GM23338 (cell line): Measurements from ENCODE around the gene ZBTB46. TPM values are rescaled to one million over a fixed set of nuclear protein-coding genes. Genes with fewer than 3 reads are reported as not detected.

Experiments used
- ATAC-seq: fragments of 200-7000 bp; cut with Tn5 transposase; 3 replicates; pipeline ENCODE4 v1.9.1; 2020
- DNase-seq: peaks from one replicate; pipeline ENCODE4 v3.0.0-alpha.2; 2015; ENCODE audit warnings: low spot score
- H2AFZ ChIP-seq: fragments of 200-600 bp; sonication (generic); 2 replicates; pipeline ENCODE4 v1.8.0; 2016; ENCODE audit warnings: antibody characterized with exemption, mild to moderate bottlenecking, moderate library complexity
- H3F3A ChIP-seq: fragments of 200-600 bp; sonication (generic); replicated peaks from 2 replicates; pipeline ENCODE4 v1.8.0; 2017; ENCODE audit warnings: antibody characterized with exemption, mixed run types, low read depth
- H3K27ac ChIP-seq: fragments of 200-600 bp; sonication (generic); 2 replicates; pipeline ENCODE4 v1.6.1; 2016; ENCODE audit warnings: low read depth
- H3K27me3 ChIP-seq: fragments of 200-600 bp; sonication (generic); 2 replicates; pipeline ENCODE4 v1.8.0; 2016; ENCODE audit warnings: mild to moderate bottlenecking, mixed run types, moderate library complexity; ENCODE audit not compliant: insufficient read depth
- H3K36me3 ChIP-seq: fragments of 200-600 bp; sonication (generic); 2 replicates; pipeline ENCODE4 v1.8.0; 2016; ENCODE audit warnings: mild to moderate bottlenecking; ENCODE audit not compliant: insufficient read depth
- H3K4me1 ChIP-seq: fragments of 200-600 bp; sonication (generic); 2 replicates; pipeline ENCODE4 v1.8.0; 2016; ENCODE audit warnings: mild to moderate bottlenecking, moderate library complexity; ENCODE audit not compliant: insufficient read depth
- H3K4me2 ChIP-seq: fragments of 200-600 bp; sonication (generic); 2 replicates; pipeline ENCODE4 v1.7.1; 2017; ENCODE audit warnings: mixed run types
- H3K4me3 ChIP-seq: fragments of 200-600 bp; sonication (generic); 2 replicates; pipeline ENCODE4 v1.6.1; 2016; ENCODE audit warnings: mixed run types
- H3K79me2 ChIP-seq: fragments of 200-600 bp; sonication (generic); replicated peaks from 2 replicates; pipeline ENCODE4 v1.8.0; 2017; ENCODE audit warnings: mild to moderate bottlenecking; ENCODE audit not compliant: insufficient read depth
- H3K9me2 ChIP-seq: fragments of 200-600 bp; sonication (generic); 2 replicates; pipeline ENCODE4 v1.8.0; 2017; ENCODE audit not compliant: insufficient read depth
- H4K20me1 ChIP-seq: fragments of 200-600 bp; sonication (generic); replicated peaks from 2 replicates; pipeline ENCODE4 v1.8.0; 2017; ENCODE audit warnings: mild to moderate bottlenecking; ENCODE audit not compliant: insufficient read depth
- H3K27ac Mint-ChIP-seq: 2 replicates; pipeline ENCODE4 v1.8.0; 2020; ENCODE audit warnings: inconsistent platforms, mild to moderate bottlenecking, moderate library complexity, mixed read lengths
- H3K27me3 Mint-ChIP-seq: 3 replicates; pipeline ENCODE4 v1.8.0; 2022; ENCODE audit warnings: low read depth, mild to moderate bottlenecking, moderate library complexity, mixed read lengths, inconsistent platforms; ENCODE audit not compliant: insufficient read depth, poor library complexity
- H3K36me3 Mint-ChIP-seq: 3 replicates; pipeline ENCODE4 v1.8.0; 2021; ENCODE audit warnings: low read depth, mild to moderate bottlenecking, inconsistent platforms, moderate library complexity, mixed read lengths
- H3K4me1 Mint-ChIP-seq: 3 replicates; pipeline ENCODE4 v1.8.0; 2020; ENCODE audit warnings: mild to moderate bottlenecking, inconsistent platforms, mixed read lengths
- H3K4me3 Mint-ChIP-seq: 3 replicates; pipeline ENCODE4 v1.8.0; 2021; ENCODE audit warnings: moderate library complexity, mild to moderate bottlenecking, inconsistent platforms, mixed read lengths
- H3K9me3 Mint-ChIP-seq: 3 replicates; pipeline ENCODE4 v1.8.0; 2020; ENCODE audit warnings: moderate library complexity, mild to moderate bottlenecking, inconsistent platforms, mixed read lengths
- STAT1 ChIP-seq: IDR thresholded peaks from one replicate; pipeline ENCODE4 v1.6.1; 2016; ENCODE audit warnings: antibody characterized with exemption; ENCODE audit not compliant: unreplicated experiment
- ZNF114 ChIP-seq: fragments of 250-450 bp; sonication (Bioruptor Pico); IDR thresholded peaks from 2 replicates; pipeline ENCODE4 v1.5.0; 2020; ENCODE audit warnings: mild to moderate bottlenecking, moderate library complexity
- ZNF331 ChIP-seq: fragments of 250-450 bp; sonication (Bioruptor Pico); IDR thresholded peaks from 2 replicates; pipeline ENCODE4 v1.5.0; 2020; ENCODE audit warnings: low read depth, mild to moderate bottlenecking, moderate library complexity
- ZNF462 ChIP-seq: fragments of 250-450 bp; sonication (Bioruptor Pico); IDR thresholded peaks from 2 replicates; pipeline ENCODE4 v1.5.0; 2020; ENCODE audit warnings: mild to moderate bottlenecking, moderate library complexity
- polyA plus RNA-seq: library from polyadenylated mRNA; unstranded; fragments of >200 nt; fragmentation: Nextera tagmentation; extraction: Ambion mirVana; gene quantifications from 2 replicates; pipeline ENCODE4 v1.2.1, GENCODE V29; 2016
- total RNA-seq: library from RNA; depleted of rRNA; stranded (reverse); fragments of >200 nt; shearing (Covaris generic); gene quantifications from 2 replicates; pipeline ENCODE4 v1.2.3, GENCODE V29; 2014
- TF ChIP-seq, protein P1 (sequence below), 2 experiments: fragments of 200-600 bp in 1 of 2; sonication (generic) in 1 of 2; conservative IDR thresholded peaks; 2 replicates each; pipeline versions ENCODE4 v1.5.1 to v1.6.1; 2016 to 2017; ENCODE audit warnings: antibody characterized with exemption in 2 of 2, low read depth in 2 of 2, mild to moderate bottlenecking in 2 of 2, moderate library complexity in 1 of 2
- TF ChIP-seq, protein P2 (sequence below): IDR thresholded peaks from one replicate; pipeline ENCODE4 v1.6.1; 2018; ENCODE audit warnings: antibody characterized with exemption; ENCODE audit not compliant: unreplicated experiment

Gene ZBTB46
- total and polyA plus RNA-seq, 2 experiments from 2014 or later = 3.2 to 26.9 TPM

- TF ChIP-seq, protein P1, sequence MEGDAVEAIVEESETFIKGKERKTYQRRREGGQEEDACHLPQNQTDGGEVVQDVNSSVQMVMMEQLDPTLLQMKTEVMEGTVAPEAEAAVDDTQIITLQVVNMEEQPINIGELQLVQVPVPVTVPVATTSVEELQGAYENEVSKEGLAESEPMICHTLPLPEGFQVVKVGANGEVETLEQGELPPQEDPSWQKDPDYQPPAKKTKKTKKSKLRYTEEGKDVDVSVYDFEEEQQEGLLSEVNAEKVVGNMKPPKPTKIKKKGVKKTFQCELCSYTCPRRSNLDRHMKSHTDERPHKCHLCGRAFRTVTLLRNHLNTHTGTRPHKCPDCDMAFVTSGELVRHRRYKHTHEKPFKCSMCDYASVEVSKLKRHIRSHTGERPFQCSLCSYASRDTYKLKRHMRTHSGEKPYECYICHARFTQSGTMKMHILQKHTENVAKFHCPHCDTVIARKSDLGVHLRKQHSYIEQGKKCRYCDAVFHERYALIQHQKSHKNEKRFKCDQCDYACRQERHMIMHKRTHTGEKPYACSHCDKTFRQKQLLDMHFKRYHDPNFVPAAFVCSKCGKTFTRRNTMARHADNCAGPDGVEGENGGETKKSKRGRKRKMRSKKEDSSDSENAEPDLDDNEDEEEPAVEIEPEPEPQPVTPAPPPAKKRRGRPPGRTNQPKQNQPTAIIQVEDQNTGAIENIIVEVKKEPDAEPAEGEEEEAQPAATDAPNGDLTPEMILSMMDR (conservative IDR thresholded peaks at IDR 0.05; ENCODE audit: low read depth in 2 of 2) = no peak
- no peak for TF ChIP-seq ZNF114 (CRISPR knock-in tag)
- TF ChIP-seq, protein P2, sequence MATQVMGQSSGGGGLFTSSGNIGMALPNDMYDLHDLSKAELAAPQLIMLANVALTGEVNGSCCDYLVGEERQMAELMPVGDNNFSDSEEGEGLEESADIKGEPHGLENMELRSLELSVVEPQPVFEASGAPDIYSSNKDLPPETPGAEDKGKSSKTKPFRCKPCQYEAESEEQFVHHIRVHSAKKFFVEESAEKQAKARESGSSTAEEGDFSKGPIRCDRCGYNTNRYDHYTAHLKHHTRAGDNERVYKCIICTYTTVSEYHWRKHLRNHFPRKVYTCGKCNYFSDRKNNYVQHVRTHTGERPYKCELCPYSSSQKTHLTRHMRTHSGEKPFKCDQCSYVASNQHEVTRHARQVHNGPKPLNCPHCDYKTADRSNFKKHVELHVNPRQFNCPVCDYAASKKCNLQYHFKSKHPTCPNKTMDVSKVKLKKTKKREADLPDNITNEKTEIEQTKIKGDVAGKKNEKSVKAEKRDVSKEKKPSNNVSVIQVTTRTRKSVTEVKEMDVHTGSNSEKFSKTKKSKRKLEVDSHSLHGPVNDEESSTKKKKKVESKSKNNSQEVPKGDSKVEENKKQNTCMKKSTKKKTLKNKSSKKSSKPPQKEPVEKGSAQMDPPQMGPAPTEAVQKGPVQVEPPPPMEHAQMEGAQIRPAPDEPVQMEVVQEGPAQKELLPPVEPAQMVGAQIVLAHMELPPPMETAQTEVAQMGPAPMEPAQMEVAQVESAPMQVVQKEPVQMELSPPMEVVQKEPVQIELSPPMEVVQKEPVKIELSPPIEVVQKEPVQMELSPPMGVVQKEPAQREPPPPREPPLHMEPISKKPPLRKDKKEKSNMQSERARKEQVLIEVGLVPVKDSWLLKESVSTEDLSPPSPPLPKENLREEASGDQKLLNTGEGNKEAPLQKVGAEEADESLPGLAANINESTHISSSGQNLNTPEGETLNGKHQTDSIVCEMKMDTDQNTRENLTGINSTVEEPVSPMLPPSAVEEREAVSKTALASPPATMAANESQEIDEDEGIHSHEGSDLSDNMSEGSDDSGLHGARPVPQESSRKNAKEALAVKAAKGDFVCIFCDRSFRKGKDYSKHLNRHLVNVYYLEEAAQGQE = no peak
- TF ChIP-seq STAT1 = no peak
Observed at GRCh38 chr20:63861981-63862901, 31.2 kb upstream of the ZBTB46 start (continued).

GRCh38 chr20:63861365-63861934 lies 30.4 kb upstream of the ZBTB46 start, which contains the start of gene ABHD16B:
Gene ABHD16B (plus strand): TSS chr20:63861498. CDS start chr20:63861541, 43 bp downstream.
- ATAC-seq = no peak
- TF ChIP-seq ZNF331 (CRISPR knock-in tag) (no peak), ZNF462 (CRISPR knock-in tag) (no peak)
- TF ChIP-seq, protein P2 = no peak

More at GRCh38 chr20:63861365-63861934, 30.4 kb upstream of the ZBTB46 start, which contains the start of gene ABHD16B:
- Histone ChIP-seq H3K36me3 (no peaks in the 10 kb centered on the region), H3K9me2 (no peaks in the 10 kb centered on the region), H3K27ac (0 out of 2 replicates have a peak within 1 kb of the TSS, but pooled peaks have one; percentile 59), H3F3A (peaks cover 33% of the 10 kb centered on the region), H2AFZ (no peak within 1 kb of the TSS), H3K4me1 (peaks cover 43% of the 10 kb centered on the region), H3K27me3 (no peaks in the 10 kb centered on the region), H3K79me2 (peaks cover 18% of the 10 kb centered on the region), H3K4me2 (peak within 1 kb of the TSS; percentile 55; the same call in 1 of the 2 replicates), H4K20me1 (0 out of 2 replicates have a peak, but pooled peaks cover 8% of the 10 kb centered on the region), H3K4me3 (no peak within 1 kb of the TSS)
- Mint-ChIP-seq H3K4me1 (peaks cover 57% of the 10 kb centered on the region), H3K27ac (peak within 1 kb of the TSS; percentile 84; the same call in 1 of the 2 replicates), H3K36me3 (peaks cover 7% of the 10 kb centered on the region), H3K9me3 (no peaks in the 10 kb centered on the region), H3K4me3 (peak within 1 kb of the TSS; percentile 28; the same call in 2 of the 3 replicates), H3K27me3 (peaks cover 32% of the 10 kb centered on the region)
- no peak for DNase-seq
